Measurements from ENCODE around the gene BCOR.

DNA sequence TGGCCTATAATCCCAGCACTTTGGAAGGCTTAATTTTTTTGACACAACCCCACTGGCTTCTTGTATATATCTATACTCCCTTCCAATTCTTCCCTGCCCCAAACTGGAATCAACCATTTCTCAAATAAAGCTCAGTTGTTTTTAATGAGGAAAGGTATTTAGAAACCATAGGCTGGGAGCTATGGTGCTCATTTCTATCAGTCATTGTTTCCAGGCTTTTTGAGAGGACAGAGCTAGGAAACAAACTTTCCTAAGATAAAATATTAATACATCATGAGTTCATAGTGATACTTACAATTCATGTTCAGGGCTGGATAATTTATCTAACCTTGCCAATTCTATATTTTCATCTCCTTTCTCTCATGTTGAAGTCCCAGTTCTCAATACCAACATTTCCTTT is 50.3 kb downstream of the BCOR start:
- no peak for TF ChIP-seq POLR2A (IDR thresholded peaks at IDR 0.05; ENCODE audit: low read depth, low read length)
- no peak for TF ChIP-seq TAF1 (IDR thresholded peaks at IDR 0.05; ENCODE audit: borderline replicate concordance, low read depth, low read length)
- no peak for TF ChIP-seq POLR2AphosphoS5 (IDR thresholded peaks at IDR 0.05; ENCODE audit: low read depth, low read length)
